GM19452 (cell line): ENCODE data around the gene SSU72.
"Not testable (repeated sequence)": the region's sequence is repeated elsewhere in the genome, so short reads cannot be mapped to it uniquely, and the experiment has no call there.

Source experiments
- ATAC-seq: cut with Tn5 transposase; IDR thresholded peaks from one replicate; pipeline ENCODE4 v1.9.1; 2021; ENCODE audit not compliant: unreplicated experiment

SSU72 gene

DNA sequence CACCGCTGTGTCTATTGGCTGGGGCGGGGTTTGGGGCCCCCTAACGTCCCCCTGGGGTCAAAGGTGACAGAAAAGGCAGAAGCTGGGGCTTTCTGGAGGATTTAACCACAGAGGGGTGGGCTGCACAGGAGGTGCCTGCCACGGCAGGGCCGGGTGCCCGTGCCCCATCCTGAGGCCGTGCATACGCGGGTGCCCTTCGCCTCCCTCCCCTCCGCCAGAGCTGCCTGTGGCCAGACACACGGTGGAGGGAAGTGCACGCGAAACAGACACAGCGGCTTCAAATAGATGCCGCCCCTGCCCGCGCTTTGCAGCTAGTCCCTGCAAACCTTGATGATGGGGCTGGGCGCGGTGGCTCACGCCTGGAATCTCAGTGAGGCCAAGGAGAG is 65.2 kb downstream of the SSU72 start:
- ATAC-seq = not testable (repeated sequence)

- ATAC-seq = not testable (repeated sequence)
These were observed 65.7 kb downstream of the SSU72 start for GRCh38 chr1:1508775-1509464.

- ATAC-seq = no peak
These were observed 67.4 kb downstream of the SSU72 start for GRCh38 chr1:1507305-1507704.

DNA sequence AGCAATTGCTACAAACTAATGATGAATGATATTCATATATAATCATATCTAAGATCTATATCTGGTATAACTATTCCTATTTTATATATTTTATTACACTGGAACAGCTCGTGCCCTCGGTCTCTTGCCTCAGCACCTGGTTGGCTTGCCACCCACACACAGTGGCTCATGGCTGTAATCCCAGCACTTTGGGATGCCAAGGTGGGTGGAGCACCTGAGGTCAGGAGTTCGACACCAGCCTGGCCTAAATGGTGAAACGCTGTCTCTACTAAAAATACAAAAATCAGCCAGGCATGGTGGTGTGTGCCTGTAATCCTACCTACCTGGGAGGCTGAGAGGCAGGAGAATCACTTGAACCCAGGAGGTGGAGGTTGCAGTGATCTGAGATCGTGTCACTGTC is 68.9 kb downstream of the SSU72 start:
- ATAC-seq = not testable (repeated sequence)

GRCh38 chr1:1505366-1505798 is 69.3 kb downstream of the SSU72 start:
- ATAC-seq = not testable (repeated sequence)

GRCh38 chr1:1504777-1505365 is 69.8 kb downstream of the SSU72 start:
- not testable (repeated sequence) for ATAC-seq

DNA sequence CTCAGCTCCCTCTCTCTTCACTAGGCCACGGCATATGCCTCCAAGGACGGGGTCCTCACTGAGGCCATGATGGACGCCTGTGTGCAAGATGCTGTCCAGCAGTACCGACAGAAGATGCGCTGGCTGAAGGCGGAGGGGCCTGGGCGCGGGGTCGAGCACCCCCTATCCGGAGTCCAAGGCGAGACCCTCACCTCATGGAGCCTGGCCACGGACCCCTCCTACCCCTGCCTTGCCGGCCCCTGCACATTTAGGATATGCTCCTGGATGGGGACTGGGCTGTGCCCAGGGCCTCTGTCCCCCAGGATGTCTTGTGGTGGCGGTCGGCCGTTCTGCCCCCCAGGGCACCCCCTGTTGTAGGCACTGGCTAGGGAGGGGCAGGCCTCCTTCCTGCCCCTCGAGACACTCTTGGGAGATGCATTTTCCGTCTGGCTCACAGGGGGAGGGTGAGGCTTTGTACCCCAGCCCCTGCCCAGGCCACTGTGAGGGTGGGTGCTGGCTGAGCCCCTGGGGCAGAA is 79.1 kb downstream of the SSU72 start:
- not testable (repeated sequence) for ATAC-seq

GRCh38 chr1:1494311-1494710 is 80.4 kb downstream of the SSU72 start:
- ATAC-seq = not testable (repeated sequence)
